Neural progenitor cell (in vitro differentiated cells): Measurements from ENCODE around the gene FLNA. TPM values are rescaled to one million over a fixed set of nuclear protein-coding genes. Genes with fewer than 3 reads are reported as not detected.

Source experiments
- DNase-seq: peaks from one replicate; pipeline ENCODE4 v3.0.0-alpha.2; 2016; ENCODE audit warnings: low spot score
- H2AFZ ChIP-seq: fragments of 200-600 bp; sonication (generic); replicated peaks from 2 replicates; pipeline ENCODE4 v1.6.1; 2016; ENCODE audit warnings: antibody characterized with exemption
- H3F3A ChIP-seq: fragments of 200-600 bp; sonication (generic); 2 replicates; pipeline ENCODE4 v1.6.1; 2016; ENCODE audit warnings: antibody characterized with exemption, low read depth
- H3K27ac ChIP-seq: fragments of 200-600 bp; sonication (generic); 2 replicates; pipeline ENCODE4 v1.5.1; 2016; ENCODE audit warnings: mild to moderate bottlenecking
- H3K27me3 ChIP-seq: fragments of 200-600 bp; sonication (generic); 2 replicates; pipeline ENCODE4 v1.6.1; 2016; ENCODE audit warnings: mild to moderate bottlenecking, moderate library complexity
- H3K36me3 ChIP-seq: fragments of 200-600 bp; sonication (generic); 2 replicates; pipeline ENCODE4 v1.5.1; 2016
- H3K4me1 ChIP-seq: fragments of 200-600 bp; sonication (generic); 2 replicates; pipeline ENCODE4 v1.6.1; 2016; ENCODE audit warnings: mixed run types
- H3K4me2 ChIP-seq: fragments of 200-600 bp; sonication (generic); 2 replicates; pipeline ENCODE4 v1.6.1; 2016
- H3K4me3 ChIP-seq: fragments of 200-600 bp; sonication (generic); 2 replicates; pipeline ENCODE4 v1.5.1; 2016
- H3K79me2 ChIP-seq: fragments of 200-600 bp; sonication (generic); 2 replicates; pipeline ENCODE4 v1.6.1; 2016; ENCODE audit warnings: low read depth
- H3K9ac ChIP-seq: fragments of 200-600 bp; sonication (generic); 2 replicates; pipeline ENCODE4 v1.6.1; 2016
- H3K9me3 ChIP-seq: fragments of 200-600 bp; sonication (generic); 2 replicates; pipeline ENCODE4 v1.5.1; 2016; ENCODE audit warnings: low read depth
- H4K20me1 ChIP-seq: fragments of 200-600 bp; sonication (generic); 2 replicates; pipeline ENCODE4 v1.6.1; 2016; ENCODE audit warnings: low read depth
- H3K27ac Mint-ChIP-seq: 3 replicates; pipeline ENCODE4 v1.8.0; 2021; ENCODE audit warnings: mixed read lengths
- H3K27me3 Mint-ChIP-seq: 2 replicates; pipeline ENCODE4 v1.8.0; 2022; ENCODE audit warnings: low read depth, mild to moderate bottlenecking, inconsistent platforms, moderate library complexity, mixed read lengths; ENCODE audit not compliant: insufficient read depth
- H3K36me3 Mint-ChIP-seq: 3 replicates; pipeline ENCODE4 v1.8.0; 2021; ENCODE audit warnings: mixed read lengths
- H3K4me1 Mint-ChIP-seq: 3 replicates; pipeline ENCODE4 v1.8.0; 2021; ENCODE audit warnings: mixed read lengths
- H3K4me3 Mint-ChIP-seq: 3 replicates; pipeline ENCODE4 v1.8.0; 2021; ENCODE audit warnings: mild to moderate bottlenecking, moderate library complexity, mixed read lengths
- H3K9me3 Mint-ChIP-seq: 3 replicates; pipeline ENCODE4 v1.8.0; 2020; ENCODE audit warnings: mixed read lengths
- CTCF ChIP-seq: fragments of 200-600 bp; sonication (generic); IDR thresholded peaks from 2 replicates; pipeline ENCODE4 v1.5.1; 2017; ENCODE audit warnings: antibody characterized with exemption, mild to moderate bottlenecking
- EZH2 ChIP-seq: fragments of 200-600 bp; sonication (generic); IDR thresholded peaks from 2 replicates; pipeline ENCODE4 v1.6.1; 2017; ENCODE audit warnings: antibody characterized with exemption, mild to moderate bottlenecking, moderate library complexity
- EZH2phosphoT487 ChIP-seq: fragments of 200-600 bp; sonication (generic); IDR thresholded peaks from 2 replicates; pipeline ENCODE4 v1.6.1; 2017; ENCODE audit warnings: antibody characterized with exemption
- total RNA-seq: library from RNA; depleted of rRNA; stranded (reverse); fragments of >200 nt; gene quantifications from 2 replicates; pipeline ENCODE4 v1.2.3, GENCODE V29; 2015; ENCODE audit warnings: low replicate concordance

The FLNA gene
- total RNA-seq, 1 donor from 2014 or later = 189 TPM

- Mint-ChIP-seq H3K27ac (no peak overlapping the region), H3K36me3 (no peaks in the 10 kb centered on the region), H3K4me3 (no peak overlapping the region), H3K9me3 (peaks cover 13% of the 10 kb centered on the region), H3K27me3 (peaks cover 16% of the 10 kb centered on the region), H3K4me1 (peaks cover 4% of the 10 kb centered on the region)
- Histone ChIP-seq H3K27me3 (peaks cover 16% of the 10 kb centered on the region), H3K27ac (no peak overlapping the region), H3F3A (peaks cover 8% of the 10 kb centered on the region), H3K4me1 (no peaks in the 10 kb centered on the region), H3K9ac (no peak overlapping the region), H3K4me2 (peak overlapping the region; percentile 78), H3K9me3 (no peaks in the 10 kb centered on the region), H4K20me1 (peaks cover 26% of the 10 kb centered on the region), H3K4me3 (peak overlapping the region; percentile 86), H2AFZ (no peak overlapping the region), H3K79me2 (peaks cover 43% of the 10 kb centered on the region), H3K36me3 (no peaks in the 10 kb centered on the region)
- DNase-seq = peak; percentile 33
- TF ChIP-seq CTCF (no peak), EZH2phosphoT487 (no peak)
Observed at GRCh38 chrX:154371789-154372300, 2.6 kb downstream of the FLNA start.

- H3K4me1 Mint-ChIP-seq = peaks cover 4% of the 10 kb centered on the region
- H2AFZ ChIP-seq = no peak overlapping the region
- peak overlapping the region; percentile 92 for H3K4me2 ChIP-seq
- TF ChIP-seq EZH2phosphoT487 (no peak), EZH2 (no peak), CTCF (no peak)
- H3K4me3 ChIP-seq = peak overlapping the region; percentile 86
- peak; percentile 93 for DNase-seq
- no peak overlapping the region for H3K27ac Mint-ChIP-seq
- H3K4me3 Mint-ChIP-seq = peak overlapping the region; percentile 88
- peaks cover 13% of the 10 kb centered on the region for H3K9me3 Mint-ChIP-seq
- H3K79me2 ChIP-seq = peaks cover 49% of the 10 kb centered on the region
- no peaks in the 10 kb centered on the region for H3K36me3 Mint-ChIP-seq
- peaks cover 16% of the 10 kb centered on the region for H3K27me3 ChIP-seq
- H3F3A ChIP-seq = peaks cover 8% of the 10 kb centered on the region
- H3K4me1 ChIP-seq = no peaks in the 10 kb centered on the region
- peak overlapping the region; percentile 65 for H3K27ac ChIP-seq
- peaks cover 33% of the 10 kb centered on the region for H4K20me1 ChIP-seq
- H3K9me3 ChIP-seq = no peaks in the 10 kb centered on the region
- peaks cover 19% of the 10 kb centered on the region for H3K27me3 Mint-ChIP-seq
- H3K36me3 ChIP-seq = no peaks in the 10 kb centered on the region
- peak overlapping the region; percentile 77 for H3K9ac ChIP-seq
Observed at GRCh38 chrX:154371017-154371788, 3.2 kb downstream of the FLNA start.

- peaks cover 15% of the 10 kb centered on the region for H3K9me3 Mint-ChIP-seq
- peaks cover 39% of the 10 kb centered on the region for H4K20me1 ChIP-seq
- peak overlapping the region; percentile 92 for H3K4me2 ChIP-seq
- H3K4me1 ChIP-seq = no peaks in the 10 kb centered on the region
- no peaks in the 10 kb centered on the region for H3K36me3 ChIP-seq
- no peaks in the 10 kb centered on the region for H3K9me3 ChIP-seq
- H3K4me3 ChIP-seq = peak overlapping the region; percentile 86
- peaks cover 4% of the 10 kb centered on the region for H3K4me1 Mint-ChIP-seq
- peaks cover 15% of the 10 kb centered on the region for H3K27me3 ChIP-seq
- peaks cover 57% of the 10 kb centered on the region for H3K79me2 ChIP-seq
- peak overlapping the region; percentile 99 for H3K27ac Mint-ChIP-seq
- TF ChIP-seq CTCF (no peak), EZH2 (no peak), EZH2phosphoT487 (no peak)
- H2AFZ ChIP-seq = no peak overlapping the region
- H3K27me3 Mint-ChIP-seq = peaks cover 21% of the 10 kb centered on the region
- DNase-seq = peak; percentile 50
- H3K36me3 Mint-ChIP-seq = no peaks in the 10 kb centered on the region
- H3F3A ChIP-seq = peaks cover 8% of the 10 kb centered on the region
- H3K9ac ChIP-seq = peak overlapping the region; percentile 77
- H3K27ac ChIP-seq = peak overlapping the region; percentile 65
- peak overlapping the region; percentile 93 for H3K4me3 Mint-ChIP-seq
Observed at GRCh38 chrX:154370300-154371016, 4.0 kb downstream of the FLNA start.
